GM12878 (cell line): Measurements from ENCODE around the gene FEN1. TPM values are rescaled to one million over a fixed set of nuclear protein-coding genes. Genes with fewer than 3 reads are reported as not detected.

Experiments used
- ATAC-seq: fragments of 200-7000 bp; cut with Tn5 transposase; 3 replicates; pipeline ENCODE4 v1.9.1; 2020; ENCODE audit warnings: mild to moderate bottlenecking, moderate library complexity
- BruUV-seq: library from RNA; stranded (reverse); fragments of 400-500 nt; replicated peaks from 2 replicates; lab custom pipeline; 2021; lab: Mats Ljungman, UMichigan
- CTCF ChIA-PET: fragments of 300-600 bp; sonication (Branson Sonifier 250); formaldehyde crosslinking; extraction: SDS; loops from one replicate; lab custom pipeline; 2021; ENCODE audit warnings: inconsistent platforms; lab: Yijun Ruan, JAX
- POLR2A ChIA-PET: fragments of 350-600 bp; formaldehyde crosslinking; extraction: SDS; loops from one replicate; lab custom pipeline; 2021; ENCODE audit warnings: inconsistent platforms; lab: Charles Lee
- RAD21 ChIA-PET: fragments of 300-600 bp; sonication (Branson Sonifier 250); formaldehyde crosslinking; loops from one replicate; lab custom pipeline; 2023; ENCODE audit warnings: antibody characterized with exemption; ENCODE audit not compliant: unreplicated experiment; lab: Charles Lee
- SMC1A ChIA-PET: fragments of 300-600 bp; sonication (Branson Sonifier 250); formaldehyde crosslinking; loops from one replicate; lab custom pipeline; 2023; ENCODE audit not compliant: unreplicated experiment, uncharacterized antibody; lab: Charles Lee
- DNase-seq: peaks from one replicate; pipeline ENCODE4 v3.0.0-alpha.2; 2011; ENCODE audit warnings: low read depth, low spot score
- FAIRE-seq: peaks from 3 replicates; lab custom pipeline; 2011; peaks lifted over from hg19 to GRCh38; lab: Jason Lieb, UNC
- H2AFZ ChIP-seq: 2 replicates; pipeline ENCODE4 v1.6.0; 2011; ENCODE audit warnings: low read depth, low read length, control low read depth; ENCODE audit not compliant: control insufficient read depth
- H3K27ac ChIP-seq: 2 replicates; pipeline ENCODE4 v1.5.1; 2011; ENCODE audit warnings: control low read depth; ENCODE audit not compliant: control insufficient read depth, insufficient read depth
- H3K27me3 ChIP-seq, 2 experiments: replicated peaks in 1 of 2; 2 replicates each; pipeline versions ENCODE4 v1.6.0 to v1.6.1; 2011; ENCODE audit warnings: low read length in 1 of 2; ENCODE audit not compliant: control insufficient read depth in 2 of 2, insufficient read depth in 2 of 2
- H3K36me3 ChIP-seq, 2 experiments: 2 replicates each; pipeline ENCODE4 v1.5.1; 2011; ENCODE audit warnings: low read length in 1 of 2; ENCODE audit not compliant: control insufficient read depth in 2 of 2, insufficient read depth in 2 of 2
- H3K4me1 ChIP-seq: 2 replicates; pipeline ENCODE4 v1.6.1; 2011; ENCODE audit warnings: mild to moderate bottlenecking, low read length, moderate library complexity, mixed read lengths; ENCODE audit not compliant: control insufficient read depth, insufficient read depth
- H3K4me2 ChIP-seq: 2 replicates; pipeline ENCODE4 v1.6.0; 2011; ENCODE audit warnings: control low read depth; ENCODE audit not compliant: control insufficient read depth, insufficient read depth
- H3K4me3 ChIP-seq: fragments of 200-600 bp; sonication (generic); 2 replicates; pipeline ENCODE4 v1.5.1; 2016
- H3K79me2 ChIP-seq: 2 replicates; pipeline ENCODE4 v1.6.0; 2011; ENCODE audit warnings: low read length; ENCODE audit not compliant: control insufficient read depth, insufficient read depth
- H3K9ac ChIP-seq: 2 replicates; pipeline ENCODE4 v1.8.0; 2011; ENCODE audit warnings: low read length, control low read depth, mixed read lengths; ENCODE audit not compliant: control insufficient read depth, insufficient read depth
- H3K9me3 ChIP-seq: replicated peaks from 3 replicates; pipeline ENCODE4 v1.5.1; 2011; ENCODE audit warnings: mild to moderate bottlenecking, low read length; ENCODE audit not compliant: control insufficient read depth, insufficient read depth
- H4K20me1 ChIP-seq: 2 replicates; pipeline ENCODE4 v1.6.0; 2011; ENCODE audit not compliant: control insufficient read depth, insufficient read depth
- CBFB ChIP-seq: IDR thresholded peaks from 2 replicates; pipeline ENCODE4 v1.6.1; 2016; ENCODE audit warnings: antibody characterized with exemption, low read depth
- CHD1 ChIP-seq: IDR thresholded peaks from 2 replicates; pipeline ENCODE4 v1.6.1; 2012; ENCODE audit warnings: low read depth, low read length, improper control_type of control experiment
- EED ChIP-seq: sonication (generic); IDR thresholded peaks from 2 replicates; pipeline ENCODE4 v1.6.1; 2016; ENCODE audit warnings: antibody characterized with exemption, low read depth
- EGR1 ChIP-seq, 2 experiments: IDR thresholded peaks; 1 replicate in 1 of 2; 2 replicates in 1 of 2; pipeline ENCODE4 v1.6.1; 2011 to 2012; ENCODE audit warnings: low read depth in 2 of 2, low read length in 2 of 2, borderline replicate concordance in 1 of 2, mild to moderate bottlenecking in 1 of 2, moderate library complexity in 1 of 2
- EZH2 ChIP-seq: IDR thresholded peaks from 2 replicates; pipeline ENCODE4 v1.6.1; 2012; ENCODE audit warnings: low read depth, mild to moderate bottlenecking, control low read depth, inconsistent platforms, low read length, borderline replicate concordance; ENCODE audit not compliant: control insufficient read depth
- KLF5 ChIP-seq: fragments of 450-650 bp; IDR thresholded peaks from 2 replicates; pipeline ENCODE4 v1.6.1; 2014; ENCODE audit warnings: mild to moderate bottlenecking; ENCODE audit not compliant: partially characterized antibody
- MAX ChIP-seq: IDR thresholded peaks from 2 replicates; pipeline ENCODE4 v1.6.1; 2012; ENCODE audit warnings: low read depth, low read length, improper control_type of control experiment
- MLLT1 ChIP-seq: fragments of 450-650 bp; IDR thresholded peaks from 2 replicates; pipeline ENCODE4 v1.6.1; 2016; ENCODE audit warnings: mild to moderate bottlenecking
- NR2C2 ChIP-seq: IDR thresholded peaks from 2 replicates; pipeline ENCODE4 v1.6.1; 2011; ENCODE audit warnings: borderline replicate concordance, low read depth; ENCODE audit not compliant: control insufficient read depth, insufficient read length
- SMAD1 ChIP-seq: fragments of 450-650 bp; IDR thresholded peaks from 2 replicates; pipeline ENCODE4 v1.6.1; 2018; ENCODE audit warnings: mild to moderate bottlenecking, low read depth; ENCODE audit not compliant: partially characterized antibody
- ZNF217 ChIP-seq: fragments of 450-650 bp; IDR thresholded peaks from 2 replicates; pipeline ENCODE4 v1.6.1; 2017; ENCODE audit warnings: antibody characterized with exemption, mild to moderate bottlenecking
- ZNF592 ChIP-seq: fragments of 450-650 bp; IDR thresholded peaks from 2 replicates; pipeline ENCODE4 v1.6.1; 2017; ENCODE audit warnings: mild to moderate bottlenecking, moderate library complexity
- WGBS: methylation state at CpG from one replicate; pipeline ENCODE4 v1.1.6; 2016; ENCODE audit warnings: low lambda C conversion rate; ENCODE audit not compliant: insufficient replicate concordance, insufficient coverage; ENCODE audit errors: missing lambda C conversion rate; 5-methylcytosine and 5-hydroxymethylcytosine counted together
- in situ Hi-C: fragments of 300-500 bp; cut with MboI; formaldehyde crosslinking; loops from 9 replicates; pipeline ENCODE4 v1.14.3; 2018; ENCODE audit warnings: mixed read lengths
- intact Hi-C: fragments of 100-400 bp; cut with micrococcal nuclease; formaldehyde crosslinking; loops from one replicate; pipeline ENCODE4 v1.14.2; 2022; ENCODE audit not compliant: unreplicated experiment
- polyA plus RNA-seq, 11 experiments: library from polyadenylated mRNA; depleted of rRNA in 4 of 11; unstranded in 6 of 11; stranded (reverse) in 5 of 11; fragments of >200 nt; fragmentation: Nextera tagmentation in 4 of 11; fragmentation: Illumina TruSeq in 1 of 11; extraction: Ambion mirVana in 4 of 11; extraction: Trizol in 1 of 11; gene quantifications; 1 replicate in 1 of 11; 2 replicates in 10 of 11; pipeline versions ENCODE4 v1.2.1 to v1.2.3, GENCODE V29; 2011 to 2016; ENCODE audit warnings: inconsistent platforms in 2 of 11, missing spikeins in 2 of 11, low read depth in 1 of 11
- total RNA-seq, 4 experiments: library from RNA; depleted of rRNA in 3 of 4; stranded (reverse); fragments of >200 nt in 3 of 4; fragmentation: Illumina TruSeq in 1 of 4; extraction: Trizol in 1 of 4; gene quantifications; 2 replicates each; pipeline versions ENCODE4 v1.2.1 to v1.2.3, GENCODE V29; 2013 to 2021
- TF ChIP-seq, protein P1 (sequence below): IDR thresholded peaks from 2 replicates; pipeline ENCODE4 v1.6.1; 2012; ENCODE audit warnings: low read length, inconsistent platforms

The FEN1 gene
- total and polyA plus RNA-seq, 10 of the 15 experiments (the other 5 are each of a cell fraction or from before 2014, with no cell fraction given) = 54.8 to 282 (median 125) TPM

DNA sequence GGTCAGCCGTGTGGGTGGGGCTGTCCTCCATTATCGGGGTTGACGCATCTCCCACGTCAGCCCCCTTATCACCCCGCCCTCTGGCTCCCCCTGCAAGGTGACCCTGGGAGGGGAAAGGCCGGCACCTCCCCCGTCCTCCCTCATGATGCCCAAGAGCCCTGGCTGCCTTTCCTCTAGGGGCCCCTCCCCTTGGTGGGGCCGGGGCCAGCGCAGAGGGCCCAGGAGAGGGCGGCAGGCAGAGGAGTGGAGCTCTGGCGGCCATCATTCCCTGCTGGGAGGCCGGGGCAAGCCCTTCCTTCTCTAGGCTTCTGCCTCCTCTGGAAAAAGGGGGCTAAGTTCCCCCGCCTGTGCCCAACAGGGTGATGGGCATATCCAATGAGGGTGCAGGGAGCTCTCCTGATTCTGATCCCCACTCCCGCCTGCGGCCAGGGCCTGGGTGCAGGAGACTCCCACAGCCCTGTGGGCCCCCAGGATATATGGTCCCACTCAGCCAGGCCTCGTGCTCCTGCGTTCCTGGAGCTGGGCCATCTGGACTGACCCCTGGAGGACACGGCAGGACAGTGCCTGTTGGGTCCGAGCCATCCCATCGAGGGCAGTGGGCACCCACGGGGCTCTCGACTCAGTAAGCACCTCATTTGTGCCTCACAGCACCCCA, 28.0 kb upstream of the FEN1 start:
- SMC1A ChIA-PET = no interaction called here
- TF ChIP-seq EZH2 (no peak), NR2C2 (no peak), CBFB (no peak), KLF5 (no peak), ZNF592 (no peak), CHD1 (no peak), ZNF217 (no peak), EED (no peak), MLLT1 (no peak), EGR1 (IDR thresholded peaks at IDR 0.05; ENCODE audit: borderline replicate concordance in 1 of 2, low read depth in 2 of 2, low read length in 2 of 2) (no peak), SMAD1 (no peak), MAX (no peak)
- TF ChIP-seq, protein P1, sequence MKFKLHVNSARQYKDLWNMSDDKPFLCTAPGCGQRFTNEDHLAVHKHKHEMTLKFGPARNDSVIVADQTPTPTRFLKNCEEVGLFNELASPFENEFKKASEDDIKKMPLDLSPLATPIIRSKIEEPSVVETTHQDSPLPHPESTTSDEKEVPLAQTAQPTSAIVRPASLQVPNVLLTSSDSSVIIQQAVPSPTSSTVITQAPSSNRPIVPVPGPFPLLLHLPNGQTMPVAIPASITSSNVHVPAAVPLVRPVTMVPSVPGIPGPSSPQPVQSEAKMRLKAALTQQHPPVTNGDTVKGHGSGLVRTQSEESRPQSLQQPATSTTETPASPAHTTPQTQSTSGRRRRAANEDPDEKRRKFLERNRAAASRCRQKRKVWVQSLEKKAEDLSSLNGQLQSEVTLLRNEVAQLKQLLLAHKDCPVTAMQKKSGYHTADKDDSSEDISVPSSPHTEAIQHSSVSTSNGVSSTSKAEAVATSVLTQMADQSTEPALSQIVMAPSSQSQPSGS = no peak

More for the DNA sequence above, 28.0 kb upstream of the FEN1 start:
- no peak for DNase-seq
- H3K9me3 ChIP-seq = no peaks in the 10 kb centered on the region
- H3K4me2 ChIP-seq = no peak overlapping the region
- POLR2A ChIA-PET = no interaction called here
- H2AFZ ChIP-seq = no peak overlapping the region
- RAD21 ChIA-PET = no interaction called here
- no TSS peak for BruUV-seq
- no peak overlapping the region for H3K9ac ChIP-seq
- CTCF ChIA-PET = interaction anchor here (0.9 to 2.0 kb wide), 3 partner anchors 12 to 203 kb away, joined by 3 to 5 read pairs (median 4); no protein-coding TSS in a partner anchor
- no peak; the same call in 2 of the 3 replicates for ATAC-seq
- no peaks in the 10 kb centered on the region for H3K27me3 ChIP-seq
- H4K20me1 ChIP-seq = no peaks in the 10 kb centered on the region
- no peaks in the 10 kb centered on the region for H3K4me1 ChIP-seq
- no peak overlapping the region for H3K4me3 ChIP-seq
- in situ Hi-C loops (no loop called here), intact Hi-C loops (no loop called here)
- no peak for FAIRE-seq
- no peaks in the 10 kb centered on the region for H3K79me2 ChIP-seq
- no peaks in the 10 kb centered on the region for H3K36me3 ChIP-seq
- H3K27ac ChIP-seq = no peak overlapping the region
- 43% methylated on average over 22 of the region's 22 CpGs for WGBS
